HepG2 (cell line): ENCODE measurements around the gene TSSK2. TPM values are rescaled to one million over a fixed set of nuclear protein-coding genes. Genes with fewer than 3 reads are reported as not detected.
A peak's percentile ranks its signal among the peaks of the same experiment; 100 is the strongest.

ENCODE experiments used
- ARHGAP35 ChIP-seq: sonication (generic); formaldehyde crosslinking; IDR thresholded peaks from 2 replicates; pipeline ENCODE4 v1.9.0; 2022; ENCODE audit warnings: mild to moderate bottlenecking, inconsistent platforms, moderate library complexity, missing genetic modification reagents, borderline replicate concordance
- CTCF ChIP-seq: sonication (generic); formaldehyde crosslinking; IDR thresholded peaks from 2 replicates; pipeline ENCODE4 v1.5.0; 2020; ENCODE audit warnings: mild to moderate bottlenecking, missing genetic modification reagents, moderate library complexity
- GABPB1 ChIP-seq: IDR thresholded peaks from 2 replicates; pipeline ENCODE4 v1.6.1; 2016; ENCODE audit warnings: mild to moderate bottlenecking, missing genetic modification reagents, moderate library complexity, missing compliant biosample characterization
- GATAD2A ChIP-seq: IDR thresholded peaks from 2 replicates; pipeline ENCODE4 v1.6.1; 2016
- HOXA7 ChIP-seq: sonication (generic); formaldehyde crosslinking; IDR thresholded peaks from 2 replicates; pipeline ENCODE4 v1.8.1; 2022; ENCODE audit warnings: mild to moderate bottlenecking, missing genetic modification reagents, moderate library complexity
- KLF12 ChIP-seq: sonication (generic); formaldehyde crosslinking; IDR thresholded peaks from 2 replicates; pipeline ENCODE4 v1.4.0; 2020; ENCODE audit warnings: missing genetic modification reagents, borderline replicate concordance
- KLF13 ChIP-seq: sonication (generic); formaldehyde crosslinking; IDR thresholded peaks from 2 replicates; pipeline ENCODE4 v1.4.0; 2020; ENCODE audit warnings: mild to moderate bottlenecking, missing genetic modification reagents
- MIER2 ChIP-seq: IDR thresholded peaks from 2 replicates; pipeline ENCODE4 v1.6.1; 2016; ENCODE audit warnings: missing biosample characterization, missing genetic modification reagents
- MTF2 ChIP-seq: sonication (generic); formaldehyde crosslinking; IDR thresholded peaks from 2 replicates; pipeline ENCODE4 v1.5.0; 2020; ENCODE audit warnings: missing genetic modification reagents, borderline replicate concordance
- MXI1 ChIP-seq: IDR thresholded peaks from 3 replicates; pipeline ENCODE4 v1.6.1; 2012; ENCODE audit warnings: low read depth, low read length, inconsistent platforms, borderline replicate concordance
- NR0B2 ChIP-seq: sonication (generic); formaldehyde crosslinking; IDR thresholded peaks from 2 replicates; pipeline ENCODE4 v1.4.0; 2020; ENCODE audit warnings: mild to moderate bottlenecking, missing genetic modification reagents
- PAX8 ChIP-seq: sonication (generic); formaldehyde crosslinking; IDR thresholded peaks from 2 replicates; pipeline ENCODE4 v1.8.0; 2022; ENCODE audit warnings: mild to moderate bottlenecking, missing genetic modification reagents, borderline replicate concordance
- POGZ ChIP-seq: sonication (generic); formaldehyde crosslinking; IDR thresholded peaks from 2 replicates; pipeline ENCODE4 v1.4.0; 2020; ENCODE audit warnings: mild to moderate bottlenecking, missing genetic modification reagents
- STAG1 ChIP-seq: sonication (generic); formaldehyde crosslinking; IDR thresholded peaks from 2 replicates; pipeline ENCODE4 v1.4.0; 2020; ENCODE audit warnings: missing genetic modification reagents
- USF2 ChIP-seq, 2 experiments: sonication (generic) in 1 of 2; formaldehyde crosslinking in 1 of 2; IDR thresholded peaks; 2 replicates each; pipeline versions ENCODE4 v1.5.1 to v1.6.1; 2011 to 2020; ENCODE audit warnings: borderline replicate concordance in 1 of 2, low read depth in 1 of 2, low read length in 1 of 2, mild to moderate bottlenecking in 1 of 2, missing genetic modification reagents in 1 of 2, moderate library complexity in 1 of 2
- ZBTB14 ChIP-seq: sonication (generic); formaldehyde crosslinking; IDR thresholded peaks from 2 replicates; pipeline ENCODE4 v1.4.0; 2020; ENCODE audit warnings: missing genetic modification reagents
- ZEB1 ChIP-seq: IDR thresholded peaks from 2 replicates; pipeline ENCODE4 v1.6.1; 2012; ENCODE audit warnings: mild to moderate bottlenecking, low read depth, inconsistent platforms; ENCODE audit not compliant: insufficient replicate concordance
- ZFP1 ChIP-seq: IDR thresholded peaks from 2 replicates; pipeline ENCODE4 v1.6.1; 2016
- ZNF136 ChIP-seq: sonication (generic); formaldehyde crosslinking; IDR thresholded peaks from 2 replicates; pipeline ENCODE4 v1.8.1; 2022; ENCODE audit warnings: low read depth, mild to moderate bottlenecking, moderate library complexity, missing genetic modification reagents
- ZNF138 ChIP-seq: sonication (generic); formaldehyde crosslinking; IDR thresholded peaks from 2 replicates; pipeline ENCODE4 v1.5.0; 2020; ENCODE audit warnings: mild to moderate bottlenecking, low read depth, missing genetic modification reagents
- ZNF264 ChIP-seq: sonication (generic); formaldehyde crosslinking; IDR thresholded peaks from 2 replicates; pipeline ENCODE4 v1.4.0; 2020; ENCODE audit warnings: missing genetic modification reagents
- ZNF567 ChIP-seq: sonication (generic); formaldehyde crosslinking; IDR thresholded peaks from 2 replicates; pipeline ENCODE4 v1.8.1; 2023; ENCODE audit warnings: mild to moderate bottlenecking, missing genetic modification reagents, borderline replicate concordance
- ZNF660 ChIP-seq: sonication (generic); formaldehyde crosslinking; IDR thresholded peaks from 2 replicates; pipeline ENCODE4 v1.5.1; 2020; ENCODE audit warnings: mild to moderate bottlenecking, low read depth, missing genetic modification reagents, borderline replicate concordance
- ZNF749 ChIP-seq: sonication (generic); formaldehyde crosslinking; IDR thresholded peaks from 2 replicates; pipeline ENCODE4 v1.8.0; 2022; ENCODE audit warnings: mild to moderate bottlenecking, missing genetic modification reagents, moderate library complexity, borderline replicate concordance
- polyA plus RNA-seq, 8 experiments: library from polyadenylated mRNA; depleted of rRNA in 3 of 8; stranded (reverse) in 7 of 8; unstranded in 1 of 8; fragments of >200 nt; fragmentation: Illumina TruSeq in 4 of 8; extraction: Trizol in 4 of 8; gene quantifications; 2 replicates each; pipeline versions ENCODE4 v1.2.1 to v1.2.3, GENCODE V29; 2011 to 2016; ENCODE audit warnings: low read depth in 4 of 8, missing spikeins in 1 of 8, mixed read lengths in 1 of 8; ENCODE audit not compliant: insufficient read depth in 1 of 8
- total RNA-seq, 5 experiments: library from RNA; depleted of rRNA; stranded (reverse); fragments of >200 nt; fragmentation: Illumina TruSeq; extraction: Trizol; gene quantifications; 2 replicates each; pipeline ENCODE4 v1.2.3, GENCODE V29; 2016; ENCODE audit warnings: low read depth in 1 of 5

TSSK2 gene
- total and polyA plus RNA-seq, 2 of the 13 experiments (the other 11 are each of a cell fraction or from before 2014, with no cell fraction given) = not detected

- TF ChIP-seq ZNF660 (CRISPR knock-in tag) = no peak
- TF ChIP-seq POGZ (CRISPR knock-in tag) = no peak
- peak; percentile 48 for TF ChIP-seq CTCF (CRISPR knock-in tag)
- peak; percentile 97 for TF ChIP-seq ZEB1
- no peak for TF ChIP-seq KLF13
- no peak for TF ChIP-seq MIER2 (CRISPR knock-in tag)
- no peak for TF ChIP-seq MXI1
- no peak for TF ChIP-seq ZNF567 (CRISPR knock-in tag)
- TF ChIP-seq GABPB1 (CRISPR knock-in tag) = no peak
- TF ChIP-seq ZNF264 (CRISPR knock-in tag) = no peak
- TF ChIP-seq ZNF136 = no peak
- no peak for TF ChIP-seq PAX8 (CRISPR knock-in tag)
- no peak for TF ChIP-seq ZNF138 (CRISPR knock-in tag)
- TF ChIP-seq STAG1 (CRISPR knock-in tag) = peak; percentile 31; the same call in 1 of the 2 replicates
- no peak for TF ChIP-seq ZNF749 (CRISPR knock-in tag)
- no peak for TF ChIP-seq ARHGAP35 (CRISPR knock-in tag)
- TF ChIP-seq ZBTB14 (CRISPR knock-in tag) = no peak
- TF ChIP-seq KLF12 = no peak
- TF ChIP-seq MTF2 = no peak
- no peak for TF ChIP-seq ZFP1
- TF ChIP-seq GATAD2A = no peak
- no peak for TF ChIP-seq NR0B2 (CRISPR knock-in tag)
- no peak for TF ChIP-seq USF2 (IDR thresholded peaks at IDR 0.05; ENCODE audit: low read depth, low read length)
- TF ChIP-seq USF2 (CRISPR knock-in tag; IDR thresholded peaks at IDR 0.05; ENCODE audit: borderline replicate concordance) = no peak
- TF ChIP-seq HOXA7 (CRISPR knock-in tag) = no peak
These were observed 37.2 kb downstream of the TSSK2 start (continued) for GRCh38 chr22:19168088-19168890.
